ENCODE data around the gene KLHL8.
A peak's percentile ranks its signal among the peaks of the same experiment; 100 is the strongest.

The KLHL8 gene

GRCh38 chr4:87126056-87126455 lies 94.4 kb downstream of the KLHL8 start:
- Histone ChIP-seq H3K27ac (replicated peaks) (no peak overlapping the region), H3K27me3 (ENCODE audit: insufficient read depth, poor library complexity, severe bottlenecking) (no peaks in the 10 kb centered on the region), H3K4me3 (replicated peaks; ENCODE audit: insufficient read depth, low read length) (no peak overlapping the region)
- TF ChIP-seq POLR2AphosphoS5 (IDR thresholded peaks at IDR 0.05; ENCODE audit: low read depth) (no peak), SPI1 (IDR thresholded peaks at IDR 0.05; ENCODE audit: borderline replicate concordance, low read depth) (no peak), GABPA (IDR thresholded peaks at IDR 0.05; ENCODE audit: low read depth) (no peak), REST (IDR thresholded peaks at IDR 0.05; ENCODE audit: insufficient replicate concordance, low read depth) (no peak), CTCF (IDR thresholded peaks at IDR 0.05; ENCODE audit: insufficient read depth, low read length) (no peak)
- no peak for DNase-seq (ENCODE audit: low read depth in 1 of 2, low spot score in 1 of 2)

- DNase-seq (ENCODE audit: low read depth in 1 of 2, low spot score in 1 of 2): peak in 1 of 2 experiments; percentile 76
- Histone ChIP-seq H3K27ac (replicated peaks) (no peak overlapping the region), H3K27me3 (ENCODE audit: insufficient read depth, poor library complexity, severe bottlenecking) (no peaks in the 10 kb centered on the region), H3K4me3 (replicated peaks; ENCODE audit: insufficient read depth, low read length) (no peak overlapping the region)
- TF ChIP-seq REST (IDR thresholded peaks at IDR 0.05; ENCODE audit: insufficient replicate concordance, low read depth): no peak
- no peak for TF ChIP-seq CTCF (IDR thresholded peaks at IDR 0.05; ENCODE audit: insufficient read depth, low read length)
- no peak for TF ChIP-seq SPI1 (IDR thresholded peaks at IDR 0.05; ENCODE audit: borderline replicate concordance, low read depth)
- no peak for TF ChIP-seq POLR2AphosphoS5 (IDR thresholded peaks at IDR 0.05; ENCODE audit: low read depth)
- no peak for TF ChIP-seq GABPA (IDR thresholded peaks at IDR 0.05; ENCODE audit: low read depth)
These were observed 98.2 kb downstream of the KLHL8 start for GRCh38 chr4:87122252-87122651.

- TF ChIP-seq SPI1 (IDR thresholded peaks at IDR 0.05; ENCODE audit: borderline replicate concordance, low read depth) (no peak), CTCF (IDR thresholded peaks at IDR 0.05; ENCODE audit: insufficient read depth, low read length) (no peak), REST (IDR thresholded peaks at IDR 0.05; ENCODE audit: insufficient replicate concordance, low read depth) (no peak), POLR2AphosphoS5 (IDR thresholded peaks at IDR 0.05; ENCODE audit: low read depth) (no peak), GABPA (IDR thresholded peaks at IDR 0.05; ENCODE audit: low read depth) (no peak)
- Histone ChIP-seq H3K27me3 (ENCODE audit: insufficient read depth, poor library complexity, severe bottlenecking) (no peaks in the 10 kb centered on the region), H3K4me3 (replicated peaks; ENCODE audit: insufficient read depth, low read length) (no peak overlapping the region), H3K27ac (replicated peaks) (no peak overlapping the region)
- DNase-seq (ENCODE audit: low read depth in 1 of 2, low spot score in 1 of 2): no peak
These were observed 98.9 kb downstream of the KLHL8 start for GRCh38 chr4:87121341-87122065.

All from HL-60 (cell line).